Thymus (tissue), 11 donors: ENCODE data around the gene DGKH. TPM values are rescaled to one million over a fixed set of nuclear protein-coding genes. Genes with fewer than 3 reads are reported as not detected.

ENCODE experiments used
- DNase-seq, 9 donors: peaks; one replicate each; pipeline ENCODE4 v3.0.0-alpha.2; 2013; ENCODE audit warnings: low spot score in 9 of 9, low read depth in 6 of 9, missing footprints in 1 of 9
- H3K27ac ChIP-seq, 2 donors: one replicate each; pipeline ENCODE4 v1.5.1; 2013; ENCODE audit warnings: control low read depth in 1 of 2, low read depth in 1 of 2, low read length in 1 of 2, mild to moderate bottlenecking in 1 of 2, moderate library complexity in 1 of 2
- H3K27me3 ChIP-seq, 2 donors: one replicate each; pipeline ENCODE4 v1.5.1; 2013; ENCODE audit warnings: low read length in 1 of 2; ENCODE audit not compliant: control insufficient read depth in 2 of 2, insufficient read depth in 1 of 2
- H3K36me3 ChIP-seq, 2 donors: one replicate each; pipeline ENCODE4 v1.5.1; 2013; ENCODE audit warnings: low read length in 1 of 2, mild to moderate bottlenecking in 1 of 2, moderate library complexity in 1 of 2; ENCODE audit not compliant: control insufficient read depth in 2 of 2, insufficient read depth in 2 of 2
- H3K4me1 ChIP-seq, 2 donors: one replicate each; pipeline ENCODE4 v1.5.1; 2013; ENCODE audit warnings: low read length in 2 of 2; ENCODE audit not compliant: control insufficient read depth in 2 of 2, insufficient read depth in 2 of 2
- H3K4me3 ChIP-seq, 2 donors: one replicate each; pipeline ENCODE4 v1.5.1; 2013; ENCODE audit warnings: low read length in 2 of 2, control low read depth in 1 of 2, mild to moderate bottlenecking in 1 of 2
- H3K9me3 ChIP-seq, 2 donors: one replicate each; pipeline ENCODE4 v1.5.1; 2013; ENCODE audit warnings: low read length in 1 of 2, mild to moderate bottlenecking in 1 of 2; ENCODE audit not compliant: control insufficient read depth in 2 of 2, insufficient read depth in 1 of 2
- WGBS: extraction: QIAGEN DNeasy Blood & Tissue Kit; methylation state at CpG from one replicate; pipeline ENCODE4 v1.1.7; 2013; 5-methylcytosine and 5-hydroxymethylcytosine counted together
- polyA plus RNA-seq: library from polyadenylated mRNA; stranded (reverse); fragments of 200-250 nt; gene quantifications from one replicate; pipeline ENCODE4 v1.2.3, GENCODE V29; 2013
- total RNA-seq: library from RNA; stranded (reverse); fragments of 120-200 nt; gene quantifications from one replicate; pipeline ENCODE4 v1.2.4, GENCODE V29; 2013
- donor health status: healthy.

DGKH gene
- total and polyA plus RNA-seq, 2 donors, result 5.3 to 5.9 TPM

GRCh38 chr13:42021851-42022250 lies 26.6 kb upstream of the DGKH start:
- no peaks in the 10 kb centered on the region for H3K9me3 ChIP-seq
- no peaks in the 10 kb centered on the region for H3K27me3 ChIP-seq
- no peak overlapping the region for H3K4me3 ChIP-seq
- no peaks in the 10 kb centered on the region for H3K36me3 ChIP-seq
- no peak overlapping the region for H3K27ac ChIP-seq
- H3K4me1 ChIP-seq, result no peaks in the 10 kb centered on the region
- no peak for DNase-seq

- no peak for DNase-seq
- no peaks in the 10 kb centered on the region for H3K9me3 ChIP-seq
- no peaks in the 10 kb centered on the region for H3K4me1 ChIP-seq
- no peaks in the 10 kb centered on the region for H3K27me3 ChIP-seq
- H3K27ac ChIP-seq, result no peak overlapping the region
- no peaks in the 10 kb centered on the region for H3K36me3 ChIP-seq
- H3K4me3 ChIP-seq, result no peak overlapping the region
- WGBS, result 88% methylated on average over 4 of the region's 4 CpGs
Observed at GRCh38 chr13:42022336-42022735, 26.1 kb upstream of the DGKH start.

DNA sequence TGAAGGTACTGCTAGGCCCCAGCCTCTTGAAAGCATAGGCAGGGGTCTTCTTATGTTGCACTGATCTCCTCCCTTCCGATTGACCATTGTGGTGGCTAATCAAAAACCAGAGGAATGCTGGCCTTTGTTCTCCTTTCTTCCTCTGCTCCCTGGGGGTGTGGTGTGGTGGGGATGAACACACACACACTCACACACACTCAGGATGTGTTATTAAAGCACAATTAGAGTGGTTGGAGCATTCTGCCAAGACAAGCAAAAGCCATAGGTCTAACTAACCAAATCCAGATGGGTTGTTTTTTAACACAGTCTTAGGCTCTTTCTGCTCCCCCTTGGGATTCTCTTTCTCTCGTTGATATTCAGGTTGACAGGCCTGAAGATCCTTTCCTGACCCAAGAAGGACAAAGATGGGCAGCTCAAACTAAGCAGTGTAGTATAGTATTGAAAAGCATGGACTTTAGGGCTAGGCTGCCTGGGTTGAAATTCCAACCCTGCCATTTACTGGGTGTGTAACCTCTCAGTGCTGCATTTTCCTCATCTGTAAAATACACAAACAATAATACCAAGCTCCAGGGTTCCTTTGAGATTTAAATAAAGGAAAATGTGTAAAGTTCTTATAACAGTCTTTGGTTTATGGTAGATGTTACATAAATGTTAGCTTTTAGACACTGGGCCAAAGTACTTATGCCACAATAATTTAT lies 25.5 kb upstream of the DGKH start:
- H3K27ac ChIP-seq, result no peak overlapping the region
- H3K27me3 ChIP-seq, result no peaks in the 10 kb centered on the region
- H3K36me3 ChIP-seq, result no peaks in the 10 kb centered on the region
- H3K9me3 ChIP-seq, result no peaks in the 10 kb centered on the region
- no peak overlapping the region for H3K4me3 ChIP-seq
- WGBS, result 96% methylated on average over 2 of the region's 2 CpGs
- no peak for DNase-seq
- H3K4me1 ChIP-seq, result no peaks in the 10 kb centered on the region

- no peak for DNase-seq
- Histone ChIP-seq H3K36me3 (no peaks in the 10 kb centered on the region), H3K9me3 (no peaks in the 10 kb centered on the region), H3K27me3 (no peaks in the 10 kb centered on the region), H3K4me1 (no peaks in the 10 kb centered on the region), H3K4me3 (no peak overlapping the region), H3K27ac (no peak overlapping the region)
Observed at GRCh38 chr13:42027286-42027685, 21.2 kb upstream of the DGKH start.

DNA sequence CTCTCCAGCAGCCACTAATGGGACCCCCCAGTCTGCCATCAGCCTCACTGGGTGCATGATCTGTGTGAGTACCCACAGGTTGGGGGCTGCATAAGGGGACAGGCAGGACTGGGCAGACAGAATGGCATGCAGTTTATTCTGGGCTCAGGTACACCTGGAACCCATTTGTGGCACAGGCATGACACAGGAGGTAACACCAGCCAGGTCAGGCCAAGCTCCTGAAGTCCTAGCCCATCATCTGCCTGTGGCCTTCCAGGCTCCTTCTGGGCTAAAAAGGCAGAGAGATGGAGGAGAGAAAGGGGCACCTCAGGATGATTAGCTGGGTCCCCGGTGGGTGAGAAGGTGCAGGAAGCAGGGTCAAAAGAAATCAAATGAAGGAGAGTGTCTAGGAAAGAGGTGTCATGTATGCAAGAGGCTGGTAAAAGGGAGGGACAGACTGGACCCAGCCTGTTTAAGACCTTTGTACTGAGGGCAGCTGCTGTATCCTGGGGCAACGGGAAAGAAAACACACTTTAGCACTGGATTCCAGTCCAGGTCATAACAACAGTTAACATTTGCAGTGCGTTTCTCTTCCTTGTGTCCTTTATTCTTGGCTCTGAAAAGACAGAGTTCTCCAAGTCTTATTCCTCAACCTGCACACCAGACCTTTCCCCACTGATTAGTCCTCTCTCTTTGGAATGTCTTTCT lies 20.2 kb upstream of the DGKH start:
- 97% methylated on average over 3 of the region's 3 CpGs for WGBS
- no peak overlapping the region for H3K27ac ChIP-seq
- H3K9me3 ChIP-seq, result no peaks in the 10 kb centered on the region
- H3K4me1 ChIP-seq, result no peaks in the 10 kb centered on the region
- no peak overlapping the region for H3K4me3 ChIP-seq
- no peaks in the 10 kb centered on the region for H3K27me3 ChIP-seq
- H3K36me3 ChIP-seq, result no peaks in the 10 kb centered on the region
- no peak for DNase-seq

- H3K9me3 ChIP-seq, result no peaks in the 10 kb centered on the region
- no peak overlapping the region for H3K27ac ChIP-seq
- no peak overlapping the region for H3K4me3 ChIP-seq
- H3K27me3 ChIP-seq, result peaks cover 9 to 14% of the 10 kb centered on the region in 2 donors
- no peak for DNase-seq
- H3K36me3 ChIP-seq, result no peaks in the 10 kb centered on the region
- peaks cover 0 to 14% of the 10 kb centered on the region in 2 donors for H3K4me1 ChIP-seq
Observed at GRCh38 chr13:42035905-42036521, 12.4 kb upstream of the DGKH start.

DNA sequence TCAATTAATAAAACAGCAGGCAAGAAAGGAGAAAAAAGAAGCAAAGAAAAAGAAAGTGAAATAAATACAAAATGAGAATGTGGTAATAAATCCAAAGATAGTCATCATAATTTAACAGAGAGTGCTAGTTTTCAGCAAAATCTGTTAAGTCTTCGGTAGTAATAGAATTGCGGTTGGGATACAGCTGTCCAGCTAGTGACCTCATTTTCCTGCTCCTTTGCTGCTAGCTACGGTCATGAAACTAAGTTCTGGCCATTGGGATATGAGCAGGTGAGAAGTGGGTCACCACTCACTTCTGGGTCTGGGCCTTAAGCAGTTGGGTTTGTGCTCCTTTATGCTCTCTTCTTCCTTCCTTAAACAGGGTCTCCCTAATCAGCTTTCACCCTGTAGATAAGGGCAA lies 11.7 kb upstream of the DGKH start:
- WGBS, result 97% methylated on average over 3 of the region's 3 CpGs
- DNase-seq, result no peak
- Histone ChIP-seq H3K4me3 (no peak overlapping the region), H3K4me1 (peaks cover 7 to 21% of the 10 kb centered on the region in 2 donors), H3K27ac (no peak overlapping the region), H3K9me3 (no peaks in the 10 kb centered on the region), H3K36me3 (no peaks in the 10 kb centered on the region), H3K27me3 (peaks cover 15 to 21% of the 10 kb centered on the region in 2 donors)

GRCh38 chr13:42038661-42039456 lies 9.6 kb upstream of the DGKH start:
- Histone ChIP-seq H3K27me3 (peaks cover 16 to 25% of the 10 kb centered on the region in 2 donors), H3K4me3 (no peak overlapping the region), H3K4me1 (peaks cover 8 to 23% of the 10 kb centered on the region in 2 donors), H3K9me3 (no peaks in the 10 kb centered on the region), H3K27ac (no peak overlapping the region), H3K36me3 (no peaks in the 10 kb centered on the region)
- WGBS, result 94% methylated on average over 19 of the region's 19 CpGs
- no peak for DNase-seq
